ENCODE results near the gene MYOD1.

Gene MYOD1

DNA sequence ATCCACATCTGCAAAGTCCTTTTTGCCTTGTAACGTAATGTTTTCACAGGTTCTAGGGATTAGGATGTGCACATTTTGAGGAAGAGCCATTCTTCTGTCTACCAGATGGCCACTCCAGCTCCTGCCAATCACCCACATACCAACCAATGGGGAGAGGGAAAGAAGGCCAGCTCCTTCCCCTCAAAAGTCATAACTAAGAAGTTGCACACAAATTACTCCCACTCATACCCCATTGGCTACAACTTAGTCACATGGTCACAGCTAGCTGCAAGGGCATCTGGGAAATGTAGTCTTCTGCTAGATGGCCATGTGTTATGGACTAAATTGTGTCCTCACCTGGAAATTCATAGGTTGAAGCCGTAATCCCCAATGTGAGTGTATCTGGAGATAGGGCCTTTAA lies 15.4 kb upstream of the MYOD1 start:
- DNase-seq: no peak

GRCh38 chr11:17707830-17708229 lies 11.5 kb upstream of the MYOD1 start:
- DNase-seq: no peak

DNA sequence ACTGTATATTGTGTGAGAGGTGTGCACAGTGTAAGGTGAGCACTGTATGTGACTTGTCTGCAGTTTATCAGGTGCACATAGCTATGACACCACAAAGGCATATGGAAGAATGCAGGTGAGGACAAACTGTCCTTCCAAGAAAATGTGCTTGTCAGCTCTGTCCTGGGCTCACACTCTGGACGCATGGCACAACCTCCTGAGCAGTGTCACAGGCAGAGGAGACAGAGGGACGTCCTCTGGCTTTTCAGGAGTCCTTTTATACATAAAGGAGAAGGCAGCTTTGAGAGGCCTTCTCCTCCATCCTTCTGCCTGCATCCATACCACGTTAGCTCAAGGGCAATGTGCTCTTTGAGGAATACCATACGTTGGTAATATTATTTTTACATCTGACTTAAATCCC lies 7.5 kb upstream of the MYOD1 start:
- DNase-seq: no peak

DNA sequence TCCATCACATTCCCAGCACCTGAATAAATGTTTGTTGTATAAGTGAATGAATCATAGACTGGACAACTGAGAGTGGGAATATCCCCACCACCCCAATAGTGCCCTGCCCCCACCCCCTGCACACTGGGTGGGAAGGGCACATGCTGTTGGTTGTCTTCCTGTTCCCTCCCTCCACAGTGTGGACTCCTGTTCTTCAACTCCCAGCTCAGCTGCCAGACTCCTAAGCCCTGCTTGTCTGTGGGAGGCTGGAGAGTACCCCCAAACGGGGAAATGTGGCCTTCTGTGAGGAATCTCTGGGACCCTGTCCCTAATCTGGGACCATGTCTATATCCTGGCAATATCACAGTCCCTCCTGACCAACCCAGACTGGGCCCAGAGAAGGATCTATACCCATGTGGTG lies 5.5 kb upstream of the MYOD1 start:
- DNase-seq: no peak

- no peak for DNase-seq
Measured at GRCh38 chr11:17714356-17714854, 5.0 kb upstream of the MYOD1 start.

- DNase-seq: no peak
Measured at GRCh38 chr11:17714870-17715269, 4.5 kb upstream of the MYOD1 start.

- DNase-seq: no peak
Measured at GRCh38 chr11:17716807-17717206, 2.6 kb upstream of the MYOD1 start.

GRCh38 chr11:17718015-17718414 lies 1.4 kb upstream of the MYOD1 start:
- no peak for DNase-seq

DNA sequence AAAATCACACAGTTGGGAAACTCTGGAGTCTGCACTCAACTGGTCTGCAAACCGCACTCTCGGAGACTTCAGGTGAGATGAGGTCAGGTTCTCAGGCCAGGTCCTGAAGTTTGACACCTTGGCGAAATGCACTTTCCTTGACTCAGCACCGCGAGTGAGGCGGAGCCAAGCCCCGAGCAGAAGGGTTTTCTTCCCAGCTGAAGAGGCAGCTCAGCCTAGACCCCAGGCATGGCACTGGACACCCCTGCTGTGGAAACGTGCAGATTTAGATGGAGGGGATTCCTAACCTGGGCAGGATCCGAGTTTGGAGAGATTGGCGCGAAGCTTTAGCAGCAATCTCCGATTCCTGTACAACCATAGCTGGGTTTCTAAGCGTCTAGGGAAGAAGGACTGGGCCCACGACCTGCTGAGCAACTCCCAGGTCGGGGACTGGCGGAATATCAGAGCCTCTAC lies 835 bp upstream of the MYOD1 start:
- no peak for DNase-seq

DNA sequence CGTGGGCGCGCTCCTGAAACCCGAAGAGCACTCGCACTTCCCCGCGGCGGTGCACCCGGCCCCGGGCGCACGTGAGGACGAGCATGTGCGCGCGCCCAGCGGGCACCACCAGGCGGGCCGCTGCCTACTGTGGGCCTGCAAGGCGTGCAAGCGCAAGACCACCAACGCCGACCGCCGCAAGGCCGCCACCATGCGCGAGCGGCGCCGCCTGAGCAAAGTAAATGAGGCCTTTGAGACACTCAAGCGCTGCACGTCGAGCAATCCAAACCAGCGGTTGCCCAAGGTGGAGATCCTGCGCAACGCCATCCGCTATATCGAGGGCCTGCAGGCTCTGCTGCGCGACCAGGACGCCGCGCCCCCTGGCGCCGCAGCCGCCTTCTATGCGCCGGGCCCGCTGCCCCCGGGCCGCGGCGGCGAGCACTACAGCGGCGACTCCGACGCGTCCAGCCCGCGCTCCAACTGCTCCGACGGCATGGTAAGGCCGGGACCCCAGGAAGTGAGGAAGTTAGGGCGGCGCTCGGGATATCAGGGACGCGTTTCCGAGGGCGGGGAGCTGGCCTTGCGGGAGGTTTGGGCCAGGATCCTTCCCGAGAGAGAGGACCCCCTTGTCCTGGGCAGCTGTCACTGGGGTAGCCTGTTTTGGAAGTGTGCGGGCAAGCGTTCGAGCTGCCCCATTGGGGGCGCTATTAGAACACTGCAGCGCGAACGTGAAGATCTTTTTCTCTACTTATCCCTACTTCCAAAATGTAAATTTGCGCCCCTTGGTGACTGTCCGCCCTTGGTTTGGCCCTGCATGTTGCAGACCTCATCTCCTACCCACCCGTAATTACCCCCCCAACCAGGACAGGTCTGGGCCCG lies 796 bp downstream of the MYOD1 start:
- DNase-seq: no peak

- DNase-seq: no peak
Measured at GRCh38 chr11:17720796-17721171, 1.4 kb downstream of the MYOD1 start.

DNA sequence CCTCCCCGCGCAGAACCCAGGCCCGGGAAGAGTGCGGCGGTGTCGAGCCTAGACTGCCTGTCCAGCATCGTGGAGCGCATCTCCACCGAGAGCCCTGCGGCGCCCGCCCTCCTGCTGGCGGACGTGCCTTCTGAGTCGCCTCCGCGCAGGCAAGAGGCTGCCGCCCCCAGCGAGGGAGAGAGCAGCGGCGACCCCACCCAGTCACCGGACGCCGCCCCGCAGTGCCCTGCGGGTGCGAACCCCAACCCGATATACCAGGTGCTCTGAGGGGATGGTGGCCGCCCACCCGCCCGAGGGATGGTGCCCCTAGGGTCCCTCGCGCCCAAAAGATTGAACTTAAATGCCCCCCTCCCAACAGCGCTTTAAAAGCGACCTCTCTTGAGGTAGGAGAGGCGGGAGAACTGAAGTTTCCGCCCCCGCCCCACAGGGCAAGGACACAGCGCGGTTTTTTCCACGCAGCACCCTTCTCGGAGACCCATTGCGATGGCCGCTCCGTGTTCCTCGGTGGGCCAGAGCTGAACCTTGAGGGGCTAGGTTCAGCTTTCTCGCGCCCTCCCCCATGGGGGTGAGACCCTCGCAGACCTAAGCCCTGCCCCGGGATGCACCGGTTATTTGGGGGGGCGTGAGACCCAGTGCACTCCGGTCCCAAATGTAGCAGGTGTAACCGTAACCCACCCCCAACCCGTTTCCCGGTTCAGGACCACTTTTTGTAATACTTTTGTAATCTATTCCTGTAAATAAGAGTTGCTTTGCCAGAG lies 2.0 kb downstream of the MYOD1 start:
- no peak for DNase-seq

GRCh38 chr11:17722000-17722643 lies 2.8 kb downstream of the MYOD1 start:
- DNase-seq: no peak

- no peak for DNase-seq
Measured at GRCh38 chr11:17724020-17724908, 4.9 kb downstream of the MYOD1 start.

DNA sequence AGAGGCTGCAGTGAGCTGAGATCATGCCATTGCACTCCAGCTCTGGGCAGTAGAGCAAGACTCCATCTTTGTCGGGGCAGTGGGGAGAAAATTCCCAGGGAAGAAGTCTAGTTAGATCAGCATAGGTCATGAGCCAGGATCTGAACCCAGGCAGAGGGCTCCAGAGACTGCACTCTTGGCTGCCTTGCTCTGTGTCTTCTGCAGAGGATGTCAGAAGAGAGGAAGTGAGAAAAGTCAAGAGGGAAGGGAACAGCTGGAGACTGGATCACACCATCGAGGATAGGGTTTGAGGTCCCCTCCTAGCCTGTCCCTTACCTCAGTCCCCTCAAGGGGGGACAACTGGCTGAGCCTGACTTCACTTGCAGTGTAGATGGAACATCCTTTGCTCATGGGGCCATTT lies 5.8 kb downstream of the MYOD1 start:
- no peak for DNase-seq

DNA sequence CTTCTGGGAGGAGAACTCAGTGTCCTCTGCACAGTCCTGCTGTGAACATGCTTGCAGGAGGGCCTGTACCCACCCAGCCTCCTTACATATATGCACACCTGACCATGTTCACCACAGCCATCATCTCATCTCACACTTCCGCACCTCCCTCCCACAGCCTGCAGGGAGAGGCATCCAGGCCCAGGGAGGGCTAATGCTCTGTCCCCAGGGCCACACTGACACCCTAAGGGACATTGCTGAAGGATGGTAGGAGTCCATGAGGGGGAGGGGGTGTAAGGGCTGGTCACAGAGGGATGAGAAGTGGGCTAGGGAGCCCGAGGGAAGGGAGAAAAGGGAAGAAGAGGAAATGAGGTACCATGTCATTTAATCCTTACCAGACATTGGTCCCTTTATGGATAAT lies 10.8 kb downstream of the MYOD1 start:
- DNase-seq: no peak

DNA sequence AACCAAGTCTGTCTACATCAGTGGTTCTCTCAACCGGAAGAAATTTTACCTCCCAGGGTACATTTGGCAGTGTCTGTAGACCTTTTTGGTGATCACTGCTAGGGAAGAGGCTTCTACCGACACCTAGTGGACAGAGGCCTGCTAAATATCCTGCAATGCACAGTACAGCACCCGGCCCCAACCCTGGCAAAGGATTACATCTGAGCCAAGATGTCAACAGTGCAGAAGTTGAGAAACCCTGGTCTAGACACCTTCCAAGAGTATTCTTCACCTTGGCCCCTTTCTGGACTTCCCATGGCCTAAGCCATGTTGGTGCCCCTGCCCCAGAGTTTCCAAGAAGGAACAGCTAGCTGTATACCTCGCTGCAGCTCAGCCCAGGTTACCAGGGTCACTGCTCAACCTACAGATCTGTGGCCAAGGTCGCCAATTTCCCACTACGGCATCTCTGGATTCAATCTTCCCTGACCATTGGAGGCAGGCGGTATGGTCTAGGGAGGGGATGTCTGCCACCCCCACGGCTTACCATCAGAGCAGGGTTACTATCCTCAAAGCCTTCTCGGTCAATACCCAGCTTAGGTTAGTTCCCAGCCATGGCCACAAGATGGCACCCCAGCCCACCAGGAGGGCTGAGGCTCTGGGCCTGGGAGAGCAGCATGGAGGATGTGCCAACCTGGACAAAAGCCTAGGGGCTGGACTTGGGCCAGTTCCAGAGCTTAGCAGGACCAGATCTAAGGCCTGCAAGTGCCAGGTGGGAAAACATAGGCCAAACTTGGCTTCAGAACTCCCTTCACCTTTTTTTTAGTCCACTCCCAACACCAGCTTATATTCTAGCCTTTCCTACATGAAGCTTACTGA lies 11.5 kb downstream of the MYOD1 start:
- peak in 5 of 6 experiments; percentile 6 to 33 (median 12) for DNase-seq

DNA sequence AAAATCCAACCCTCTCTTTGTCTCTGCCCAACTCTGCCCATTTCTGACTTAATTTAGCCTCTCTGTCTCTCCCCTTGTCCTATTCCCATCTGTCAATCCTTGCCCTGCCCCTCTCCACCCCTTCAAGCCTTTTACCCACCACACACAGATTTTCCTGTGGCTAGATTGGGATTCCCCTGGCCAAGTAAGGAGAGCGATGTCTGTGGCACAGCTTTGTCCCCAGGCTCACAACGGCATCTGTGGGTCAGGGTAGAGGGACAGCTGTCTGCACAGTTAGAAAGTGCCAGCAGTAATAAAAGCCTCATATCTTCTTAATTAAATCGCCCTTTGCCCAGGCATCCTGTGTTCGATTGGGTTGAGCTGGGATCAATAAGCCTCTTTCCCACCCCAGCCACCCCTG lies 13.9 kb downstream of the MYOD1 start:
- no peak for DNase-seq

DNA sequence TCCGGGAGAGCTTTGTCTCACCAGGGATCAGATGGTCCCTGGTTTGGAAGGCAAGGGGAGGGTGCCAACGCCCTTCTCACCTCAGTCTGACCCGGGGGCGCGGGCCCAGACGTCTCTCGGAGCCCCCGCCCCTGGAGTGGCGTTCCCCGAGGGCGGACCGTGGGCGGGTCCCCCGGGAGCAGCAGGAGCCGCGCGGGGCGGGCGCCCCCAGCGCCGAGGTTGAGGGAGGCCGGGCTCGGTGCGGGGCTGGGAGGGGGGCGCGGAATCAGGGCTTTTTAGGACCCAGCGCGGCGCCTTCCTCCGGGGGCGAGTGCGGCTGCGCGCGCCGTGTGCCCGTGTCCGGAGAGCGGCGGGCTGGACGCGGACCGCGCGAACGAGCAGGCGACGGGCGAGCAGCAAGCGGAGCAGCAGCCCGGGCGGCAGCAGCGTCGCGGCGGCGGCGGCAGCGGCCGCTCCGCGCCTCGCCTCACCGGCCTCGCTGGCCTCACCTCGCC lies 15.1 kb downstream of the MYOD1 start, which contains the start of gene KCNC1:
Gene KCNC1 (plus strand): TSS at position 364 of the 494 bp plus-strand sequence. CDS start 1,222 bp downstream, outside the sequence.
- DNase-seq: no peak

GRCh38 chr11:17734986-17735817 lies 15.8 kb downstream of the MYOD1 start:
- DNase-seq: no peak

All from stimulated activated naive CD4-positive, alpha-beta T cell (primary cell).